ENCODE data around the gene RNMT.
A peak's percentile ranks its signal among the peaks of the same experiment; 100 is the strongest.

RNMT gene

GRCh38 chr18:13725566-13726231, 774 bp upstream of the RNMT start:
- Histone ChIP-seq H4K20me1 (ENCODE audit: insufficient read depth) (no peaks in the 10 kb centered on the region; the same call in 1 of the 2 replicates), H3K79me2 (ENCODE audit: insufficient read depth, low read depth) (peaks cover 78% of the 10 kb centered on the region), H2AFZ (ENCODE audit: low read depth) (peak overlapping the region; percentile 84), H3K4me3 (IDR thresholded peaks at IDR 0.05; ENCODE audit: insufficient read depth, low read depth, low read length) (peak overlapping the region; percentile 35), H3K4me2 (peak overlapping the region; percentile 71), H3K4me1 (ENCODE audit: low read depth, poor library complexity, severe bottlenecking) (peaks cover 29% of the 10 kb centered on the region), H3K36me3 (ENCODE audit: insufficient read depth) (no peaks in the 10 kb centered on the region), H3K9ac (peak overlapping the region; percentile 90), H3K27ac (peak overlapping the region; percentile 82), H3K27me3 (ENCODE audit: insufficient read depth, low read depth) (no peaks in the 10 kb centered on the region)
- no peak for TF ChIP-seq CTCF (conservative IDR thresholded peaks at IDR 0.05; ENCODE audit: low read depth, low read length)

- TF ChIP-seq CTCF (conservative IDR thresholded peaks at IDR 0.05; ENCODE audit: low read depth, low read length): no peak
- Histone ChIP-seq H3K4me3 (IDR thresholded peaks at IDR 0.05; ENCODE audit: insufficient read depth, low read depth, low read length) (no peak overlapping the region), H2AFZ (ENCODE audit: low read depth) (peak overlapping the region; percentile 84), H4K20me1 (ENCODE audit: insufficient read depth) (no peaks in the 10 kb centered on the region; the same call in 1 of the 2 replicates), H3K27ac (peak overlapping the region; percentile 82), H3K79me2 (ENCODE audit: insufficient read depth, low read depth) (peaks cover 76% of the 10 kb centered on the region), H3K4me2 (peak overlapping the region; percentile 85), H3K36me3 (ENCODE audit: insufficient read depth) (no peaks in the 10 kb centered on the region), H3K4me1 (ENCODE audit: low read depth, poor library complexity, severe bottlenecking) (peaks cover 29% of the 10 kb centered on the region), H3K27me3 (ENCODE audit: insufficient read depth, low read depth) (no peaks in the 10 kb centered on the region), H3K9ac (peak overlapping the region; percentile 90)
These were observed 479 bp downstream of the RNMT start for GRCh38 chr18:13726972-13727331.

GRCh38 chr18:13730481-13730880, 4.0 kb downstream of the RNMT start:
- no peak overlapping the region for H3K9ac ChIP-seq
- peaks cover 42% of the 10 kb centered on the region for H3K79me2 ChIP-seq (ENCODE audit: insufficient read depth, low read depth)
- H3K27ac ChIP-seq: no peak overlapping the region
- TF ChIP-seq CTCF (conservative IDR thresholded peaks at IDR 0.05; ENCODE audit: low read depth, low read length): no peak
- no peak overlapping the region for H3K4me2 ChIP-seq
- no peaks in the 10 kb centered on the region for H4K20me1 ChIP-seq (ENCODE audit: insufficient read depth)
- H3K27me3 ChIP-seq (ENCODE audit: insufficient read depth, low read depth): no peaks in the 10 kb centered on the region
- no peak overlapping the region for H2AFZ ChIP-seq (ENCODE audit: low read depth)
- H3K4me1 ChIP-seq (ENCODE audit: low read depth, poor library complexity, severe bottlenecking): peaks cover 19% of the 10 kb centered on the region
- 0 out of 2 replicates have a peak, but pooled peaks cover 9% of the 10 kb centered on the region for H3K36me3 ChIP-seq (ENCODE audit: insufficient read depth)
- no peak overlapping the region for H3K4me3 ChIP-seq (IDR thresholded peaks at IDR 0.05; ENCODE audit: insufficient read depth, low read depth, low read length)

- no peak overlapping the region for H3K4me2 ChIP-seq
- H3K27ac ChIP-seq: no peak overlapping the region
- TF ChIP-seq CTCF (conservative IDR thresholded peaks at IDR 0.05; ENCODE audit: low read depth, low read length): no peak
- H3K4me1 ChIP-seq (ENCODE audit: low read depth, poor library complexity, severe bottlenecking): no peaks in the 10 kb centered on the region
- no peak overlapping the region for H2AFZ ChIP-seq (ENCODE audit: low read depth)
- no peaks in the 10 kb centered on the region for H3K27me3 ChIP-seq (ENCODE audit: insufficient read depth, low read depth)
- H3K36me3 ChIP-seq (ENCODE audit: insufficient read depth): 0 out of 2 replicates have a peak, but pooled peaks cover 9% of the 10 kb centered on the region
- H3K79me2 ChIP-seq (ENCODE audit: insufficient read depth, low read depth): peaks cover 2% of the 10 kb centered on the region; the same call in 1 of the 2 replicates
- H4K20me1 ChIP-seq (ENCODE audit: insufficient read depth): no peaks in the 10 kb centered on the region
- no peak overlapping the region for H3K9ac ChIP-seq
- no peak overlapping the region for H3K4me3 ChIP-seq (IDR thresholded peaks at IDR 0.05; ENCODE audit: insufficient read depth, low read depth, low read length)
These were observed 9.2 kb downstream of the RNMT start for GRCh38 chr18:13735681-13736080.

Data from KMS-11 (cell line).